SH-SY5Y (cell line): ENCODE measurements around the gene USP47.

Experiments
- GATA2 ChIP-seq: IDR thresholded peaks from 2 replicates; pipeline ENCODE4 v1.6.1; 2011; ENCODE audit warnings: mild to moderate bottlenecking, low read depth, low read length
- GATA3 ChIP-seq: IDR thresholded peaks from 2 replicates; pipeline ENCODE4 v1.6.1; 2011; ENCODE audit warnings: low read depth, mild to moderate bottlenecking, low read length, moderate library complexity

- TF ChIP-seq GATA2 (no peak), GATA3 (no peak)
Measured at GRCh38 chr11:11987503-11988022, 145.8 kb downstream of the USP47 start.
